Activated T-cell treated with anti-CD3 and anti-CD28 coated beads, Interleukin-2, amount 50 U/mL, for 24 hours (primary cell): ENCODE measurements around the gene GLI3.

Experiments used
- DNase-seq: peaks from one replicate; pipeline ENCODE4 v3.0.0-alpha.2; 2020
- H3K27ac Mint-ChIP-seq: 2 replicates; pipeline ENCODE4 v1.8.0; 2020; ENCODE audit warnings: mild to moderate bottlenecking, mixed read lengths
- H3K27me3 Mint-ChIP-seq: 2 replicates; pipeline ENCODE4 v1.8.0; 2020; ENCODE audit warnings: mixed read lengths
- H3K36me3 Mint-ChIP-seq: 2 replicates; pipeline ENCODE4 v1.8.0; 2020; ENCODE audit warnings: low read depth, mixed read lengths
- H3K4me1 Mint-ChIP-seq: 2 replicates; pipeline ENCODE4 v1.8.0; 2020; ENCODE audit warnings: low read depth, mixed read lengths
- H3K4me3 Mint-ChIP-seq: 2 replicates; pipeline ENCODE4 v1.8.0; 2020; ENCODE audit warnings: mild to moderate bottlenecking, moderate library complexity, mixed read lengths
- H3K9me3 Mint-ChIP-seq: 2 replicates; pipeline ENCODE4 v1.8.0; 2020; ENCODE audit warnings: mixed read lengths

GLI3 gene

GRCh38 chr7:41922373-41922772 is 314.6 kb downstream of the GLI3 start:
- H3K27me3 Mint-ChIP-seq, result peaks cover 24% of the 10 kb centered on the region
- H3K9me3 Mint-ChIP-seq, result no peaks in the 10 kb centered on the region
- no peak overlapping the region for H3K27ac Mint-ChIP-seq
- H3K36me3 Mint-ChIP-seq, result no peaks in the 10 kb centered on the region
- no peaks in the 10 kb centered on the region for H3K4me1 Mint-ChIP-seq
- DNase-seq, result no peak
- H3K4me3 Mint-ChIP-seq, result no peak overlapping the region

GRCh38 chr7:41921453-41921981 is 315.5 kb downstream of the GLI3 start:
- Mint-ChIP-seq H3K4me1 (no peaks in the 10 kb centered on the region), H3K9me3 (no peaks in the 10 kb centered on the region), H3K27ac (no peak overlapping the region), H3K4me3 (no peak overlapping the region), H3K36me3 (no peaks in the 10 kb centered on the region), H3K27me3 (peaks cover 22% of the 10 kb centered on the region)
- no peak for DNase-seq

GRCh38 chr7:41918597-41918996 is 318.4 kb downstream of the GLI3 start:
- H3K27me3 Mint-ChIP-seq, result peaks cover 22% of the 10 kb centered on the region
- H3K27ac Mint-ChIP-seq, result no peak overlapping the region
- H3K9me3 Mint-ChIP-seq, result no peaks in the 10 kb centered on the region
- H3K4me3 Mint-ChIP-seq, result no peak overlapping the region
- DNase-seq, result no peak
- no peaks in the 10 kb centered on the region for H3K4me1 Mint-ChIP-seq
- H3K36me3 Mint-ChIP-seq, result no peaks in the 10 kb centered on the region

GRCh38 chr7:41916450-41916927 is 320.5 kb downstream of the GLI3 start:
- no peak for DNase-seq
- Mint-ChIP-seq H3K27ac (no peak overlapping the region), H3K4me1 (peaks cover 9% of the 10 kb centered on the region), H3K36me3 (no peaks in the 10 kb centered on the region), H3K9me3 (no peaks in the 10 kb centered on the region), H3K4me3 (no peak overlapping the region), H3K27me3 (peaks cover 22% of the 10 kb centered on the region)

- H3K9me3 Mint-ChIP-seq, result no peaks in the 10 kb centered on the region
- peaks cover 17% of the 10 kb centered on the region for H3K27me3 Mint-ChIP-seq
- no peak overlapping the region for H3K4me3 Mint-ChIP-seq
- H3K27ac Mint-ChIP-seq, result no peak overlapping the region
- H3K36me3 Mint-ChIP-seq, result no peaks in the 10 kb centered on the region
- peaks cover 15% of the 10 kb centered on the region for H3K4me1 Mint-ChIP-seq
- no peak for DNase-seq
Measured at GRCh38 chr7:41915871-41916270, 321.1 kb downstream of the GLI3 start.

GRCh38 chr7:41912851-41913567 is 324.0 kb downstream of the GLI3 start:
- Mint-ChIP-seq H3K4me1 (peaks cover 18% of the 10 kb centered on the region), H3K27ac (no peak overlapping the region), H3K4me3 (no peak overlapping the region), H3K9me3 (no peaks in the 10 kb centered on the region), H3K36me3 (no peaks in the 10 kb centered on the region), H3K27me3 (peaks cover 16% of the 10 kb centered on the region)
- DNase-seq, result no peak

- DNase-seq, result no peak
- peaks cover 18% of the 10 kb centered on the region for H3K4me1 Mint-ChIP-seq
- H3K4me3 Mint-ChIP-seq, result no peak overlapping the region
- peaks cover 12% of the 10 kb centered on the region for H3K27me3 Mint-ChIP-seq
- H3K9me3 Mint-ChIP-seq, result no peaks in the 10 kb centered on the region
- no peaks in the 10 kb centered on the region for H3K36me3 Mint-ChIP-seq
- H3K27ac Mint-ChIP-seq, result peak overlapping the region; percentile 86
Measured at GRCh38 chr7:41912426-41912825, 324.6 kb downstream of the GLI3 start.

- H3K4me1 Mint-ChIP-seq, result peaks cover 18% of the 10 kb centered on the region
Measured at GRCh38 chr7:41911792-41912191, 325.2 kb downstream of the GLI3 start.

More at GRCh38 chr7:41911792-41912191, 325.2 kb downstream of the GLI3 start:
- Mint-ChIP-seq H3K36me3 (no peaks in the 10 kb centered on the region), H3K4me3 (no peak overlapping the region), H3K9me3 (no peaks in the 10 kb centered on the region), H3K27me3 (peaks cover 12% of the 10 kb centered on the region), H3K27ac (peak overlapping the region; percentile 86)
- DNase-seq, result no peak
